Fibroblast of skin of right quadriceps (primary cell): ENCODE data around the gene MPPED2.

Experiments used
- DNase-seq: peaks from one replicate; pipeline ENCODE4 v3.0.0-alpha.2; 2013

Gene MPPED2

GRCh38 chr11:30481796-30482195 is 104.4 kb downstream of the MPPED2 start:
- DNase-seq: peak; percentile 59

GRCh38 chr11:30481330-30481729 is 104.8 kb downstream of the MPPED2 start:
- peak; percentile 28 for DNase-seq

GRCh38 chr11:30479899-30480298 is 106.3 kb downstream of the MPPED2 start:
- no peak for DNase-seq

- DNase-seq: no peak
Measured at GRCh38 chr11:30478923-30479322, 107.2 kb downstream of the MPPED2 start.

GRCh38 chr11:30477061-30477460 is 109.1 kb downstream of the MPPED2 start:
- no peak for DNase-seq

GRCh38 chr11:30474151-30474954 is 111.8 kb downstream of the MPPED2 start:
- DNase-seq: peak; percentile 14

GRCh38 chr11:30471244-30471643 is 114.9 kb downstream of the MPPED2 start:
- no peak for DNase-seq

GRCh38 chr11:30468881-30469280 is 117.3 kb downstream of the MPPED2 start:
- no peak for DNase-seq

- no peak for DNase-seq
Measured at GRCh38 chr11:30467176-30467575, 119.0 kb downstream of the MPPED2 start.

GRCh38 chr11:30465623-30466022 is 120.5 kb downstream of the MPPED2 start:
- no peak for DNase-seq

GRCh38 chr11:30465192-30465591 is 121.0 kb downstream of the MPPED2 start:
- no peak for DNase-seq

GRCh38 chr11:30463266-30463665 is 122.9 kb downstream of the MPPED2 start:
- no peak for DNase-seq

- no peak for DNase-seq
Measured at GRCh38 chr11:30462421-30462820, 123.7 kb downstream of the MPPED2 start.

- DNase-seq: no peak
Measured at GRCh38 chr11:30459821-30460220, 126.3 kb downstream of the MPPED2 start.

GRCh38 chr11:30459306-30459705 is 126.8 kb downstream of the MPPED2 start:
- DNase-seq: no peak

- no peak for DNase-seq
Measured at GRCh38 chr11:30458541-30458940, 127.6 kb downstream of the MPPED2 start.

GRCh38 chr11:30457087-30457486 is 129.1 kb downstream of the MPPED2 start:
- DNase-seq: no peak

GRCh38 chr11:30455025-30455424 is 131.1 kb downstream of the MPPED2 start:
- no peak for DNase-seq

- no peak for DNase-seq
Measured at GRCh38 chr11:30454541-30454940, 131.6 kb downstream of the MPPED2 start.

- DNase-seq: no peak
Measured at GRCh38 chr11:30454111-30454510, 132.0 kb downstream of the MPPED2 start.

- DNase-seq: no peak
Measured at GRCh38 chr11:30453705-30454104, 132.4 kb downstream of the MPPED2 start.

GRCh38 chr11:30452842-30453241 is 133.3 kb downstream of the MPPED2 start:
- DNase-seq: no peak

GRCh38 chr11:30452114-30452513 is 134.0 kb downstream of the MPPED2 start:
- no peak for DNase-seq

GRCh38 chr11:30451626-30452025 is 134.5 kb downstream of the MPPED2 start:
- DNase-seq: no peak

GRCh38 chr11:30451167-30451566 is 135.0 kb downstream of the MPPED2 start:
- no peak for DNase-seq
